HCT116 (cell line): ENCODE results near the gene NDUFS6.

ENCODE experiments used
- ELF1 ChIP-seq: IDR thresholded peaks from 2 replicates; pipeline ENCODE4 v1.6.1; 2012; ENCODE audit warnings: low read depth, borderline replicate concordance
- EZH2 ChIP-seq: fragments of 200-600 bp; sonication (generic); IDR thresholded peaks from 2 replicates; pipeline ENCODE4 v1.6.1; 2017; ENCODE audit warnings: antibody characterized with exemption, mixed run types
- EZH2phosphoT487 ChIP-seq: fragments of 200-600 bp; IDR thresholded peaks from 2 replicates; pipeline ENCODE4 v1.6.1; 2018; ENCODE audit warnings: antibody characterized with exemption, borderline replicate concordance
- JUND ChIP-seq: IDR thresholded peaks from 2 replicates; pipeline ENCODE4 v1.6.1; 2012
- POLR2A ChIP-seq: IDR thresholded peaks from 2 replicates; pipeline ENCODE4 v1.7.0; 2011; ENCODE audit warnings: borderline replicate concordance; ENCODE audit not compliant: insufficient read depth, insufficient read length; ENCODE audit errors: extremely low read depth
- POLR2AphosphoS5 ChIP-seq: IDR thresholded peaks from 2 replicates; pipeline ENCODE4 v1.6.1; 2011; ENCODE audit warnings: mild to moderate bottlenecking, low read depth, low read length, moderate library complexity
- RAD21 ChIP-seq: IDR thresholded peaks from 2 replicates; pipeline ENCODE4 v1.6.1; 2012; ENCODE audit warnings: low read depth, mild to moderate bottlenecking
- SP1 ChIP-seq: IDR thresholded peaks from 2 replicates; pipeline ENCODE4 v1.6.1; 2012; ENCODE audit warnings: low read depth
- SRF ChIP-seq: IDR thresholded peaks from 2 replicates; pipeline ENCODE4 v1.6.1; 2012; ENCODE audit warnings: low read depth
- TF ChIP-seq, protein P1 (sequence below), 3 experiments: fragments of 200-600 bp in 1 of 3; sonication (generic) in 1 of 3; IDR thresholded peaks in 2 of 3; conservative IDR thresholded peaks in 1 of 3; 2 replicates each; pipeline ENCODE4 v1.5.1; 2012 to 2017; ENCODE audit warnings: low read depth in 2 of 3, low read length in 2 of 3, antibody characterized with exemption in 1 of 3, borderline replicate concordance in 1 of 3, control low read depth in 1 of 3, mild to moderate bottlenecking in 1 of 3, mixed read lengths in 1 of 3, mixed run types in 1 of 3, moderate library complexity in 1 of 3; ENCODE audit not compliant: insufficient read depth in 1 of 3
- TF ChIP-seq, protein P2 (sequence below): IDR thresholded peaks from 2 replicates; pipeline ENCODE4 v1.6.1; 2012

DNA sequence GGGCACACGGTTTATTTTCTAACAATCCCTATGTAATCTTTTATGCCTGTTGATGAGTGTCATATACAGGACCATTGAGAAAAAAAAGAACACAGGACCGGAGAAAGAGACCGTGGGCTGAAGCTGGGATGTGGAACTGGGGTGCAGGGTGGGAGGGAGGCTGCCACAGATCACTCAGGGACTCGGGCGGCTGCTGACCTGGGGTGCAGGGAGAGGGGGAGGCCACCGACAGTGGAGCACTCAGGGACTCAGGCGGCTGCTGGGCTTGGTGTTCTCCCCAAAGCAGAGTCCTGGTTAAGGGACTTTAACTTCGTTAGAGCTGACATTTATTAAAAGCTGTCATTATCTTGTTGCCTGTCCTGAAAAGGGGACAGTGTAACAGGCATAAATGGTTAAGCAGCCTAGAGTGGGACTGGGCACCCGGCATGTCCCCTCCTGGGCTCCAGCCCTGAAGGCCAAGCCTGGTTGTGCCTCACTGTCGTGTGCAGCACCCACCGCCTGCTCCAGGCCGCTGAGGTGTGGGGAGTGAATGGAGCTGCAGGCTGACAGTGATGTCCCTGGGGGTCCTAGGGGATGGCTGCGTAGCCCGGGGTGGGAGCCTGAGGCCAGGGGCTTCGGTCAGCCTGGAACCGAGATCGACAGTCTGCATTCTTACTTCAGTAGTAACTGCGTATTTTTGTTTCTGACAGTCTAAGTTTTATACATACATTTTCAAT, 14.0 kb downstream of the NDUFS6 start:
- TF ChIP-seq, protein P1, sequence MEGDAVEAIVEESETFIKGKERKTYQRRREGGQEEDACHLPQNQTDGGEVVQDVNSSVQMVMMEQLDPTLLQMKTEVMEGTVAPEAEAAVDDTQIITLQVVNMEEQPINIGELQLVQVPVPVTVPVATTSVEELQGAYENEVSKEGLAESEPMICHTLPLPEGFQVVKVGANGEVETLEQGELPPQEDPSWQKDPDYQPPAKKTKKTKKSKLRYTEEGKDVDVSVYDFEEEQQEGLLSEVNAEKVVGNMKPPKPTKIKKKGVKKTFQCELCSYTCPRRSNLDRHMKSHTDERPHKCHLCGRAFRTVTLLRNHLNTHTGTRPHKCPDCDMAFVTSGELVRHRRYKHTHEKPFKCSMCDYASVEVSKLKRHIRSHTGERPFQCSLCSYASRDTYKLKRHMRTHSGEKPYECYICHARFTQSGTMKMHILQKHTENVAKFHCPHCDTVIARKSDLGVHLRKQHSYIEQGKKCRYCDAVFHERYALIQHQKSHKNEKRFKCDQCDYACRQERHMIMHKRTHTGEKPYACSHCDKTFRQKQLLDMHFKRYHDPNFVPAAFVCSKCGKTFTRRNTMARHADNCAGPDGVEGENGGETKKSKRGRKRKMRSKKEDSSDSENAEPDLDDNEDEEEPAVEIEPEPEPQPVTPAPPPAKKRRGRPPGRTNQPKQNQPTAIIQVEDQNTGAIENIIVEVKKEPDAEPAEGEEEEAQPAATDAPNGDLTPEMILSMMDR (IDR thresholded peaks at IDR 0.05 in 2 of 3, conservative IDR thresholded peaks at IDR 0.05 in 1 of 3; ENCODE audit: borderline replicate concordance in 1 of 3, insufficient read depth in 1 of 3, low read depth in 2 of 3, low read length in 2 of 3), result no peak
- TF ChIP-seq SP1 (no peak), JUND (no peak), SRF (no peak), POLR2AphosphoS5 (no peak), EZH2 (no peak), RAD21 (no peak), ELF1 (no peak), POLR2A (no peak), EZH2phosphoT487 (no peak)
- TF ChIP-seq, protein P2, sequence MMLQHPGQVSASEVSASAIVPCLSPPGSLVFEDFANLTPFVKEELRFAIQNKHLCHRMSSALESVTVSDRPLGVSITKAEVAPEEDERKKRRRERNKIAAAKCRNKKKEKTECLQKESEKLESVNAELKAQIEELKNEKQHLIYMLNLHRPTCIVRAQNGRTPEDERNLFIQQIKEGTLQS, result no peak
